HL-60/S4 (cell line): ENCODE data around the gene NCBP1.

ENCODE experiments used
- in situ Hi-C: fragments of 300-500 bp; cut with MboI; formaldehyde crosslinking; loops from 2 replicates; pipeline ENCODE4 v1.14.3; 2022; ENCODE audit warnings: low sequenced_read_pairs

The NCBP1 gene

DNA sequence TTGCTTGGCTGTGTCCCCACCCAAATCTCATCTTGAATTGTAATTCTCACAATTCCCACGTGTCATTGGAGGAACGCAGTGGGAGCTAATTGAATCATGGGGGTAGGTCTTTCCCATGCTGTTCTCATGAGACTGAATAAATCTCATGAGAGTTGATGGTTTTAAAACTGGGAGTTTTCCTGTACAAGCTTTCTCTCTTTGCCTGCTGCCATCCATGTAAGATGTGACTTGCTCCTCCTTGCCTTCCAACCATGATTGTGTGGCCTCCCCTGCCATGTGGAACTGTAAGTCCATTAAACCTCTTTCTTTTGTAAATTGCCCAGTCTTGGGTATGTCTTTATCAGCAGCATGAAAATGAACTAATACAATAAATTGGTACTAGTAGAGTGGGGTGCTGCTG lies 13.6 kb upstream of the NCBP1 start:
- in situ Hi-C loops: loop anchor here (25.0 kb wide), 1 partner anchor 758 kb away; the partner anchor contains the start of gene ZNF782

GRCh38 chr9:97622483-97622882 lies 11.1 kb upstream of the NCBP1 start:
- in situ Hi-C loops: loop anchor here (25.0 kb wide), 1 partner anchor 760 kb away; the partner anchor contains the start of gene ZNF782

DNA sequence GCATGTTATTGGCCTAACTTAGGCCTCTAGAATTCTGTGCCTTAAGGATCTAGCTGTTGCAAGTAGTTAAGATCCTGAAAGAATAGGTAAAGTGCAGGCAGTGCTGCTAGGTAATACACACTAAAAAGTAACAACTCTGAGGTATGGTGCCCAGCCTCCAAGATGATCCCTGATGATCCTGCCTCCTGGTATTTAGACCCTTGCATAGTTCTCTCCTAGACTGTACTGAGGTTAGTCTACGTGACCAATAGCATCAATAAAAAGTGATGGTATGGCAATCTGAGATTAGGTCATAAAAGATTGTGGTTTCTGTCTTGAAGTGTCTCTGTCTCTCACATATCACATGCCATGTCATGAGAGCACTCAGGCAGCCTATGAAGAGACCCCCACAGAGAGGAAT lies 9.7 kb upstream of the NCBP1 start:
- in situ Hi-C loops: loop anchor here (25.0 kb wide), 1 partner anchor 762 kb away; the partner anchor contains the start of gene ZNF782

GRCh38 chr9:97625620-97626019 lies 8.0 kb upstream of the NCBP1 start:
- in situ Hi-C loops: no loop called here

DNA sequence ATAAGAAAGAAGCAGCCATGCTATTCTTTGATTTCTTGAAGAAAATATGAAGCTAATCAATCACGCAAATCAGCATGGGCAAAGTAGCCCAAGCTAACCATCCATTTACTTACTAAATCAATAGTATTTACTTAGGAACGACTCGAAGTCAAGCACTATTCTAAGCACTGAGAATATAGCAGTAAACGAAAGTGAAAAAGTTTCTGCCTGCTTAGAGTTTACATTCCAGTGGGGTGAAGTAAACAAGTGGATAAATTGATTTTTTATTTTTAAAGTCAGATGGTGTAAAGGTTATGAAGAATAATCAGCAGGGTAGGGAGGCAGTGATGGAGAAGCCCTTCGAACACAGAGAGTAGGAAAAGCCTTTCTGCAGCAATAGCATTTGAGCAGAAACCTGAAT lies 6.0 kb upstream of the NCBP1 start:
- in situ Hi-C loops: no loop called here

- in situ Hi-C loops: no loop called here
Measured at GRCh38 chr9:97628668-97629067, 5.0 kb upstream of the NCBP1 start.

DNA sequence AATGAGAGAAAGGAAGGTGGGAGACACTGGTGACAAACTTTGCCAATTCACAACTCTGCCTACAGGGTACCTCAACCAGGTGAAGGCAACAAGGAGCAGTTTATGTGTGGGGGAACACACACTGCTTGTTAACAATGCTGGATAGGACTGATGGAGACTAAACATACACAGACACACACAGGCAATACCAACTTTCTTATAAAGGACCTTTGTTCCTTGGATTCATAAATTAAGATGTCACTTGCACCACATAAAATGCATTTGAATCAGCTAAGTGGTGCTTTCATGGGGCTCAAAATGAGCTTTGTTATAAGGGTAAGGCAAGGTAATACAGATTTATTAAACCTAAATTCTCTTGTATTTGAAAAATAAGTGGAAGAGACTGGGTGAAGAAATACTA lies 4.5 kb upstream of the NCBP1 start:
- in situ Hi-C loops: no loop called here

DNA sequence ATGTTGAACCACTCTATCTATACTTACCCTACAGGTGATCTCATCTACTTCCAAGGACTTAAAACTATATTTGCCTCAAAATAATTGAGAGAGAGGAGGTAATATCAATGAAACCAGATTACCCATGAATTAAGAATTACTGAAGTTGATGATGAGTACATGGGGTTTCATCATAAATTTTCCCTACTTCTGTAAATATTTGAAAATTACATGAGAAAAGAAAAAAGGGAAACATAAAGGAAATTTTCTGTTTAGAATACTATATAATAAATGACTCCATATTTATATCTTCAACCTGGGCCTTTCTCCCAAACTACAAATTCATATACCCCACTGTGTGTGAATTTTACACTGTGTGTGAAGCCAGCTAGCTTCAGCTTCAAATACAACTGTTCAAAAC lies 3.0 kb upstream of the NCBP1 start:
- in situ Hi-C loops: no loop called here

GRCh38 chr9:97632248-97632984 lies 1.2 kb upstream of the NCBP1 start:
- in situ Hi-C loops: no loop called here

DNA sequence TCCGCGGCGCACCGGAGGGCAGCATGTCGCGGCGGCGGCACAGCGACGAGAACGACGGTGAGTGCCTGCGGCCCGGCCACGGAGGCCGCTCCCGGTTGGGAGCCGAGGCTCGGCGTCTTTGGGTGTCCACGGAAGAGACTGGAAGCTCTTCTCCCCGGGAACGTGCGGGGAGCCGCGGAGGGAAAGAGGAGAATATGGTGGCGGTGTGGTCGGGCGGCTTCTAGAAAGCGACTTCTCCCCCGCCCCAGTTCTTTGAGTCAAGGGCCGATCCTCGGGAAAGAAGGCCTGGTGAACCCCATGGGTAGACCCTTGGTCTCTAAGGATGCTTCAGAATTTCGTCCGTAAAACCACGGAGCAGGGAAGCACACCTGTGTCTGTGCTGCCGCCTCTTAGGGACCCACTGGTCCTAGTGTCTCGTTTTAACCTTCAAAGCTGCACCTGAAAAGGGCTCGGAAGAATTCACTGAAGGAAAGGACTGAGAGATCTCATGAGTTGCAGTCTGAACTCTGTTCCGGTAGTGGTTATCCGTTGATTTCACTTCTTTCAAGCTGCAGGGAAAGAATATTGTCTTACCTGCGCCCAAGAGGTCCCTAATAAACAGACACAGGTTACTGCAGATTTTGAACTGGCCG lies 354 bp downstream of the NCBP1 start:
- in situ Hi-C loops: no loop called here

GRCh38 chr9:97635026-97635425 lies 1.4 kb downstream of the NCBP1 start:
- in situ Hi-C loops: no loop called here

- in situ Hi-C loops: no loop called here
Measured at GRCh38 chr9:97636903-97637302, 3.3 kb downstream of the NCBP1 start.

- in situ Hi-C loops: no loop called here
Measured at GRCh38 chr9:97638666-97639065, 5.0 kb downstream of the NCBP1 start.

DNA sequence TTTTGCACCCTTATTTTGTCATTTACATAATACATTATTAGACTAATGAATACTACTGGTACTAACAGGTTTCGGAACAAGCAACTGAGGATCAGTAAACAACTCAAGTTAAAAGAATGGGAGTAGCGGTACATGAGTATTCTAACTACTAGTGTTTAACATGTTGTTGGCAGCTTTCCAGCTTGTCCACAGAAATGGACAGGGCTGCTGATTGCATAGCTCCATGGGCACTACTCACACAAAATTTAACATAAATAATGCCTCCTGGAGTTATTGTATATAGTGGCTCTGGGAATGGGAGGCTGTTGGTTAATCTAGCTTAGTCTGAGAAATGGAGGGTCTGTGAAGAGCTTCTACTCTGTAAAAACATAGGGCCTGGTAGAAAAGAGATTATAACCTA lies 6.7 kb downstream of the NCBP1 start:
- in situ Hi-C loops: no loop called here

DNA sequence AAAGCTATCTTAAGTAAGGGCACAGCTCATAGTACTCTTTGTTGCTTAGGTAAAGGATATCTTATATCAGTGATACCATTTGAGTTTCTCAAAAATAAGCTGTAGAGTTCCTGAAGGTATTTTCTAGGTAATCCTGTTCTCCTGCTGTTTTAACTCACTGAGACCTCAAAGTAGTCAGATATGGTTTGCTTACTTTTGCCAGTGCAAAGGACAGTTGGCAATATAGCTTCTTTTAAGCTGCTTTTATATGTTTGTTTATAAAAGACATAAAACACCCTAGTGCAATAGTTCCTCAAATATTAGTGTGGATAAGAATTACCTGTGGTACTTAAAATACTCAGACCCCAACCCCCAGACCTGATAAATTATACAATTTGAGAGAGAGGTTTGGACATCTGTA lies 12.1 kb downstream of the NCBP1 start:
- in situ Hi-C loops: no loop called here

GRCh38 chr9:97647996-97648395 lies 14.4 kb downstream of the NCBP1 start:
- in situ Hi-C loops: no loop called here

DNA sequence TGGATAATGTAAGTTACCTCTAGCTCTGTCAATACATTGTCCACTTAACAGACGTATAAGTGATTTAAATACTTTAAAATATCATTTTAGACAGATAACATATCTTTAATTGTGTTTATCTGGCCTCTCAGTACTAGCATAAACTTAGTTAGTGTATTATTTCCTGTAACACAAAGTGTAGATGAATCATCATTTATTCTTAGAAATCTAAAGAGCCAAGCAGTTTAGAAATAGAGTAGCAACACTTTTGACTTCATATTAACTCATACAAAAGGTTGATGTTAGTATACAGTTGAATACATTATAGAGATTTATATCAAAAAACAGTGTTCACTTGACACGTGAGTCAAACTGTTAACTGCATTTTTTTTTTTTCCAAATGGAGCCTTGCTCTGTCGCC lies 18.0 kb downstream of the NCBP1 start:
- in situ Hi-C loops: no loop called here

GRCh38 chr9:97658707-97659106 lies 25.1 kb downstream of the NCBP1 start:
- in situ Hi-C loops: no loop called here

GRCh38 chr9:97659771-97660170 lies 26.1 kb downstream of the NCBP1 start:
- in situ Hi-C loops: no loop called here

GRCh38 chr9:97660340-97660739 lies 26.7 kb downstream of the NCBP1 start:
- in situ Hi-C loops: no loop called here

- in situ Hi-C loops: no loop called here
Measured at GRCh38 chr9:97660847-97661246, 27.2 kb downstream of the NCBP1 start.

DNA sequence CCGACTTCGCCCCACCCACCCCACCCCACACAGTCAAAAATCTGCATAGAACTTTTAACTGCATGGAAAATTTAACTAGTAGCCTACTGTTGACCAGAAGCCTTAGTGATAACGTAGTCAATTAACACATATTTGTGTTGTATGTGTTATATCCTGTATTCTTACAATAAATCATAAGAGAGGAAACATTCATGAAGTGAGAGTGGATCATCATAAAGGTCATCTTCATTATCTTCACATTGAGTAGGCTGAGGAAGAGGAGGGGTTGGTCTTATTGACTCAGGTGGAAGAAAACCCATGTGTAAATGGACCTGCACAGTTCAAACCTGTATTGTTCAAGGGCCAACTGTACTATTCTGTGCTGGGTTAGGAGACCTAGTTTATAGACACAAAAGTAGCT lies 32.1 kb downstream of the NCBP1 start:
- in situ Hi-C loops: no loop called here
